SK-MEL-5 (cell line): Measurements from ENCODE around the gene ZNF519. TPM values are rescaled to one million over a fixed set of nuclear protein-coding genes. Genes with fewer than 3 reads are reported as not detected.

ENCODE experiments used
- DNase-seq: peaks from one replicate; pipeline ENCODE4 v3.0.0-alpha.2; 2016; ENCODE audit warnings: low read depth, low spot score
- in situ Hi-C: cut with HindIII; loops from 2 replicates; pipeline ENCODE4 v1.10.0; 2016; ENCODE audit warnings: low sequenced_read_pairs, high pct_unique_total_duplicates, low pct_unique_long_range_greater_than_20kb
- total RNA-seq: library from RNA; depleted of rRNA; stranded (reverse); fragments of >200 nt; shearing (Covaris generic); gene quantifications from 2 replicates; pipeline ENCODE4 v1.2.3, GENCODE V29; 2014

Gene ZNF519
- total RNA-seq, 1 experiment from 2014 or later, result 2.8 TPM

GRCh38 chr18:14117606-14118005 lies 14.6 kb downstream of the ZNF519 start:
- in situ Hi-C loops, result no loop called here
- DNase-seq, result no peak

- no peak for DNase-seq
- in situ Hi-C loops, result no loop called here
Observed at GRCh38 chr18:14106906-14107305, 25.3 kb downstream of the ZNF519 start.

GRCh38 chr18:14104906-14105748 lies 27.1 kb downstream of the ZNF519 start:
- no peak for DNase-seq
- in situ Hi-C loops, result no loop called here

GRCh38 chr18:14104201-14104600 lies 28.0 kb downstream of the ZNF519 start:
- DNase-seq, result no peak
- in situ Hi-C loops, result no loop called here

GRCh38 chr18:14100503-14101286 lies 31.5 kb downstream of the ZNF519 start:
- DNase-seq, result no peak
- in situ Hi-C loops, result no loop called here

- in situ Hi-C loops, result no loop called here
Observed at GRCh38 chr18:14098428-14098827, 33.8 kb downstream of the ZNF519 start.

GRCh38 chr18:14097761-14098160 lies 34.5 kb downstream of the ZNF519 start:
- in situ Hi-C loops, result no loop called here
- DNase-seq, result no peak

More at GRCh38 chr18:14098428-14098827, 33.8 kb downstream of the ZNF519 start:
- DNase-seq, result no peak

- in situ Hi-C loops, result no loop called here
- DNase-seq, result no peak
Observed at GRCh38 chr18:14093307-14093915, 38.8 kb downstream of the ZNF519 start.

GRCh38 chr18:14092625-14093306 lies 39.5 kb downstream of the ZNF519 start:
- in situ Hi-C loops, result no loop called here
- DNase-seq, result no peak

- in situ Hi-C loops, result no loop called here
- no peak for DNase-seq
Observed at GRCh38 chr18:14089781-14090180, 42.5 kb downstream of the ZNF519 start.

GRCh38 chr18:14089191-14089590 lies 43.0 kb downstream of the ZNF519 start:
- in situ Hi-C loops, result no loop called here
- peak; percentile 81 for DNase-seq

- peak; percentile 63 for DNase-seq
- in situ Hi-C loops, result no loop called here
Observed at GRCh38 chr18:14086458-14087231, 45.6 kb downstream of the ZNF519 start.

GRCh38 chr18:14085770-14086457 lies 46.3 kb downstream of the ZNF519 start:
- no peak for DNase-seq
- in situ Hi-C loops, result no loop called here

- in situ Hi-C loops, result no loop called here
- DNase-seq, result peak; percentile 45
Observed at GRCh38 chr18:14075196-14075595, 57.0 kb downstream of the ZNF519 start.

- peak; percentile 18 for DNase-seq
- in situ Hi-C loops, result no loop called here
Observed at GRCh38 chr18:14074187-14074586, 58.0 kb downstream of the ZNF519 start.

- DNase-seq, result no peak
- in situ Hi-C loops, result no loop called here
Observed at GRCh38 chr18:14053661-14054060, 78.6 kb downstream of the ZNF519 start.
